ENCODE results near the gene ALKAL2. TPM values are rescaled to one million over a fixed set of nuclear protein-coding genes. Genes with fewer than 3 reads are reported as not detected.
"Not testable (repeated sequence)": the region's sequence is repeated elsewhere in the genome, so short reads cannot be mapped to it uniquely, and the experiment has no call there.

ALKAL2 gene, protein sequence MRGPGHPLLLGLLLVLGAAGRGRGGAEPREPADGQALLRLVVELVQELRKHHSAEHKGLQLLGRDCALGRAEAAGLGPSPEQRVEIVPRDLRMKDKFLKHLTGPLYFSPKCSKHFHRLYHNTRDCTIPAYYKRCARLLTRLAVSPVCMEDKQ
- total RNA-seq = 0.12 and 0.36 TPM in 2 replicates

GRCh38 chr2:287911-288757 lies at the start of gene ALKAL2:
Gene ALKAL2, minus strand, starts transcription at chr2:288091. Its CDS starts 256 bp downstream, at chr2:287835.
- TF ChIP-seq CTCF (conservative IDR thresholded peaks at IDR 0.05; ENCODE audit: low read depth, low read length) = no peak
- H3K4me3 ChIP-seq (ENCODE audit: low read depth, low read length) = peak within 1 kb of the TSS; percentile 66
- DNase-seq (ENCODE audit: low read depth) = no peak

- H3K4me3 ChIP-seq (ENCODE audit: low read depth, low read length); DNase-seq (ENCODE audit: low read depth): not testable (repeated sequence)
Measured at GRCh38 chr2:336949-337348, 49.1 kb upstream of the ALKAL2 start.

GRCh38 chr2:336360-336759 lies 48.5 kb upstream of the ALKAL2 start:
- DNase-seq (ENCODE audit: low read depth) = no peak
- H3K4me3 ChIP-seq (ENCODE audit: low read depth, low read length) = no peak overlapping the region

DNA sequence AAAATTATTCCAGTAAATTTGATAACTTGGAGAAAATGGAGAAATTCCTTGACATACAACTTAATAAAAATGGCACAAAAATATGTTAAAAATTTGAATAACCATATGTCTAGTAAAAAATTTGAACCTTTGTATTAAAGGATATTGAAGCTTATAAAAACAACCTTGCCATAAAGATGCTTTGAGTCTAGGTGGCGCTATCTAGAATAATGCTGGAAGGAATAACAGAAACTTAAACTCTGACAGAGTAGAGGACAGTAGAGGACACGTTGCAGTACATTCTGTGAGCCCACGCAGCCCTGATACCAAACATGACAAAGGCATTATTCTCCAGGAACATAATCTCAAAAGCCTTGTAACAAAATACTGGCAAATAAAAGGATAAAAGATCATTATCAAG lies 44.7 kb upstream of the ALKAL2 start:
- no peak overlapping the region for H3K4me3 ChIP-seq (ENCODE audit: low read depth, low read length)
- TF ChIP-seq CTCF (conservative IDR thresholded peaks at IDR 0.05; ENCODE audit: low read depth, low read length) = peak; percentile 31
- no peak for DNase-seq (ENCODE audit: low read depth)

More at GRCh38 chr2:336360-336759, 48.5 kb upstream of the ALKAL2 start:
- no peak for TF ChIP-seq CTCF (conservative IDR thresholded peaks at IDR 0.05; ENCODE audit: low read depth, low read length)

DNA sequence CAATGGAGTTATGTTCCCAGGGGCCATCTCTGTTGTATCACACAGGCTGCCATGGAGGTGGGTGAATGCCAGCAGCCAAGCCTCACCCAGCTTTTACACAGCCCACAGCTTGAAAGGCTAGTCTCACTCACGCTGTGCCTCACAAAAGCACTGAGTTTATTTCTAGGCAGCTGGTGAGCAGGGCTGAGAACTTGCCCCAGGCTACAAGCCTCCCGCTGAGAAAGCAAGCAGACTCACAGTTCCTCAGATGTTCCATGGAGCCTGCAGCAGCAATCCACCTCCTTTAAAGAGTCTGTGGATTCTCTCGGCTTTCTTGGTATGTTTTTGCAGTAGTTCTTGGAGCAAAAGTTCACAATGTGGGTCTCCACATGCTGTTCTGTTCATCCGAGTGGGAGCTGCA lies 40.9 kb upstream of the ALKAL2 start:
- no peak for DNase-seq (ENCODE audit: low read depth)

DNA sequence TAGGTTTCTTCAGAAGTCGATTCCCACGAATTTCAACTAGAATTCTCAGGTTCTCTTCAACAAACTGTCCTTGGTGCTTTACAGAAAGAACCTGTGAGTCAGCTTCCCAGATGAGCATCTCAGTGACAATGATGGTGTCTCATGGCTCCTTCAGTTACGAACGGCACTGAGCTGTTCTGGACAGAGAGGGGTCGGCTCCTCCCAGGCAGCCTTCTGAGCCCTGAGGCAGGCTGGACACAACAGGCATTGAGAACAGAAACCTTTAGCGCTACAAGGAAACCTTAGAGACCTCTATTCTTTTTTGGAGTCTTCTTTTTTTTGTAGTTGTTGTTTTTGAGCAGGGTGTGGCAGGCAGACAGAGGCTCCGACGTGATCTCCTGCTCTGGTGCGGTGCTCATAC lies 35.1 kb upstream of the ALKAL2 start:
- H3K4me3 ChIP-seq (ENCODE audit: low read depth, low read length) = no peak overlapping the region
- TF ChIP-seq CTCF (conservative IDR thresholded peaks at IDR 0.05; ENCODE audit: low read depth, low read length) = no peak

More for the DNA sequence above, 40.9 kb upstream of the ALKAL2 start:
- H3K4me3 ChIP-seq (ENCODE audit: low read depth, low read length) = no peak overlapping the region
- no peak for TF ChIP-seq CTCF (conservative IDR thresholded peaks at IDR 0.05; ENCODE audit: low read depth, low read length)

DNA sequence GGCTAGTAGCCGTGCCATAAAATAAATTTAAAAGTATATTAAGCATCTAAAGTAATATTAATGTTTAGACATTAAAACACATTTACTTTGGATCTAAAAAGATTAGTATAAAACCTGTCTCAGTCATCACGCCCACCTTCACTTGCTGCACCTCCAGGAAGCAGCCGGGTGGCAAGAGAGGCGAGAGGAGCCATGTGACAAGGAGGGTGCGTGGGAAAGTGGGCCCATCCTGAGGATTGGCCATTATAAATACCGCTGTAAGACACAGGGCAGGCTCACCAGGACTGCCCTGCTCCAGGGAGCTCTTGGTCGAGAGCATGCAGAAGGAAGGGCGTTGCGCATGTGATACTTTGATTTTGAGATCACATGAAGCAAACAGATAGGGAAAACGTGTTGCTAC lies 34.4 kb upstream of the ALKAL2 start:
- TF ChIP-seq CTCF (conservative IDR thresholded peaks at IDR 0.05; ENCODE audit: low read depth, low read length) = no peak
- DNase-seq (ENCODE audit: low read depth) = no peak
- H3K4me3 ChIP-seq (ENCODE audit: low read depth, low read length) = no peak overlapping the region

More for the DNA sequence above, 35.1 kb upstream of the ALKAL2 start:
- DNase-seq (ENCODE audit: low read depth) = no peak

Measured in epithelial cell of proximal tubule (primary cell).